SK-N-SH treated with all-trans-retinoic acid at 6 μM for 48 hours (cell line): ENCODE data around the gene KLHL34.

Experiments
- ARNTL ChIP-seq: fragments of 450-650 bp; formaldehyde crosslinking; IDR thresholded peaks from 2 replicates; pipeline ENCODE4 v1.5.0; 2020; ENCODE audit warnings: low read depth, mild to moderate bottlenecking, moderate library complexity, borderline replicate concordance
- ISL1 ChIP-seq: fragments of 250-450 bp; sonication (Bioruptor Pico); IDR thresholded peaks from 2 replicates; pipeline ENCODE4 v2.1.2; 2022; ENCODE audit warnings: mild to moderate bottlenecking, moderate library complexity
- ZFP3 ChIP-seq: fragments of 250-450 bp; sonication (Bioruptor Pico); IDR thresholded peaks from 2 replicates; pipeline ENCODE4 v1.5.0; 2020; ENCODE audit warnings: mild to moderate bottlenecking, moderate library complexity
- ZFP30 ChIP-seq: fragments of 450-650 bp; formaldehyde crosslinking; IDR thresholded peaks from 2 replicates; pipeline ENCODE4 v1.5.0; 2022; ENCODE audit warnings: mild to moderate bottlenecking, moderate library complexity
- ZNF8 ChIP-seq: fragments of 450-650 bp; formaldehyde crosslinking; IDR thresholded peaks from 2 replicates; pipeline ENCODE4 v1.5.0; 2020; ENCODE audit warnings: mild to moderate bottlenecking, moderate library complexity
- TF ChIP-seq, protein P1 (sequence below): fragments of 250-450 bp; sonication (Bioruptor Pico); IDR thresholded peaks from 2 replicates; pipeline ENCODE4 v1.8.0; 2020; ENCODE audit warnings: mild to moderate bottlenecking, moderate library complexity, borderline replicate concordance
- TF ChIP-seq, protein P2 (sequence below): fragments of 250-450 bp; sonication (Bioruptor Pico); IDR thresholded peaks from 2 replicates; pipeline ENCODE4 v1.5.1; 2020; ENCODE audit warnings: low read depth, mild to moderate bottlenecking, moderate library complexity

DNA sequence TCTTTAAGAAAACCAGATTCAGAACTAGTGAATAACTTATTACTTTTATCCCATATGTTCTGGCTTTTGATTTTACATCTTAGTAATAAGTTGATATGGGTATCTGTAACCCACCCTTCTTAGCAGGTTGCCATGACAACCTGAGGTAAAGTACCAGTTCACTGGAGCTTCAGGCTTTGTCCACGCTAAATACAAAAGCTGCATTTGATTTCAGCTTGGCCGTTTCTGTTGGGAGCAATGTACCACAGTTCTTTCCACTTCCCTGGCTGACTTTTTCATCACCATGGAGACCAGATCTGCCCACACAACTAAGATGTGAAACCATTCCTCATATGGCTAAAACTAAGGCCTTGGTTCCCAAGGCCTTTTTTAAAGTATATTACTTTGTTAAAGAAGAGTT, 26.1 kb downstream of the KLHL34 start:
- no peak for TF ChIP-seq ZNF8 (CRISPR knock-in tag)
- TF ChIP-seq, protein P1, sequence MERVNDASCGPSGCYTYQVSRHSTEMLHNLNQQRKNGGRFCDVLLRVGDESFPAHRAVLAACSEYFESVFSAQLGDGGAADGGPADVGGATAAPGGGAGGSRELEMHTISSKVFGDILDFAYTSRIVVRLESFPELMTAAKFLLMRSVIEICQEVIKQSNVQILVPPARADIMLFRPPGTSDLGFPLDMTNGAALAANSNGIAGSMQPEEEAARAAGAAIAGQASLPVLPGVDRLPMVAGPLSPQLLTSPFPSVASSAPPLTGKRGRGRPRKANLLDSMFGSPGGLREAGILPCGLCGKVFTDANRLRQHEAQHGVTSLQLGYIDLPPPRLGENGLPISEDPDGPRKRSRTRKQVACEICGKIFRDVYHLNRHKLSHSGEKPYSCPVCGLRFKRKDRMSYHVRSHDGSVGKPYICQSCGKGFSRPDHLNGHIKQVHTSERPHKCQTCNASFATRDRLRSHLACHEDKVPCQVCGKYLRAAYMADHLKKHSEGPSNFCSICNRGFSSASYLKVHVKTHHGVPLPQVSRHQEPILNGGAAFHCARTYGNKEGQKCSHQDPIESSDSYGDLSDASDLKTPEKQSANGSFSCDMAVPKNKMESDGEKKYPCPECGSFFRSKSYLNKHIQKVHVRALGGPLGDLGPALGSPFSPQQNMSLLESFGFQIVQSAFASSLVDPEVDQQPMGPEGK (CRISPR knock-in tag): no peak
- TF ChIP-seq ISL1 (CRISPR knock-in tag): no peak
- TF ChIP-seq ARNTL: no peak
- TF ChIP-seq, protein P2, sequence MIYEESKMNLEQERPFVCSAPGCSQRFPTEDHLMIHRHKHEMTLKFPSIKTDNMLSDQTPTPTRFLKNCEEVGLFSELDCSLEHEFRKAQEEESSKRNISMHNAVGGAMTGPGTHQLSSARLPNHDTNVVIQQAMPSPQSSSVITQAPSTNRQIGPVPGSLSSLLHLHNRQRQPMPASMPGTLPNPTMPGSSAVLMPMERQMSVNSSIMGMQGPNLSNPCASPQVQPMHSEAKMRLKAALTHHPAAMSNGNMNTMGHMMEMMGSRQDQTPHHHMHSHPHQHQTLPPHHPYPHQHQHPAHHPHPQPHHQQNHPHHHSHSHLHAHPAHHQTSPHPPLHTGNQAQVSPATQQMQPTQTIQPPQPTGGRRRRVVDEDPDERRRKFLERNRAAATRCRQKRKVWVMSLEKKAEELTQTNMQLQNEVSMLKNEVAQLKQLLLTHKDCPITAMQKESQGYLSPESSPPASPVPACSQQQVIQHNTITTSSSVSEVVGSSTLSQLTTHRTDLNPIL: no peak
- TF ChIP-seq ZFP3: no peak
- TF ChIP-seq ZFP30 (CRISPR knock-in tag): no peak
